OCI-LY7 (cell line): ENCODE measurements around the gene CDK2AP2. TPM values are rescaled to one million over a fixed set of nuclear protein-coding genes. Genes with fewer than 3 reads are reported as not detected.

Experiments used
- microRNA-seq: library from miRNA; unstranded; fragments of <30 nt; microRNA quantifications from one replicate; pipeline ENCODE4 v1.2.0, GENCODE V29; 2022; ENCODE audit warnings: borderline replicate concordance
- small RNA-seq: library from RNA; depleted of rRNA; stranded (forward); fragments of <200 nt; gene quantifications from one replicate; pipeline ENCODE3, GENCODE V24; 2014
- total RNA-seq, 2 experiments: library from RNA; depleted of rRNA in 1 of 2; stranded (reverse); fragments of >200 nt in 1 of 2; shearing (Covaris generic) in 1 of 2; gene quantifications; 2 replicates each; pipeline ENCODE4 v1.2.3, GENCODE V29; 2014 to 2022

CDK2AP2 gene
- total RNA-seq, 2 experiments from 2014 or later = 71.5 to 90.2 TPM

Small RNAs within 50 kb of the gene (microRNA-seq; reads per million reads assigned to microRNA genes)
- gene MIR6752 = not detected

Small RNAs within 50 kb of the gene (small RNA-seq; reads per million reads assigned to genes)
- not detected for gene MIR6752

Other genes with a start within 250 kb of the CDK2AP2 start
- gene GRK2, start 241.7 kb downstream of the CDK2AP2 start, total RNA-seq (2014; rRNA removed; shearing (Covaris generic)) = 379 and 397 TPM in 2 replicates
- 280 and 373 TPM in 2 replicates for gene GRK2, start 241.7 kb downstream of the CDK2AP2 start, total RNA-seq (2022)
- gene ANKRD13D, start 218.9 kb downstream of the CDK2AP2 start, total RNA-seq (2014; rRNA removed; shearing (Covaris generic)) = 101 and 136 TPM in 2 replicates
- gene ANKRD13D, start 218.9 kb downstream of the CDK2AP2 start, total RNA-seq (2022) = 119 and 136 TPM in 2 replicates
- gene SSH3, start 204.6 kb downstream of the CDK2AP2 start, total RNA-seq (2014; rRNA removed; shearing (Covaris generic)) = 8.4 and 9.2 TPM in 2 replicates
- gene SSH3, start 204.6 kb downstream of the CDK2AP2 start, total RNA-seq (2022) = 18.5 and 22.0 TPM in 2 replicates
- 146 and 153 TPM in 2 replicates for gene POLD4, start 154.6 kb downstream of the CDK2AP2 start, total RNA-seq (2014; rRNA removed; shearing (Covaris generic))
- gene POLD4, start 154.6 kb downstream of the CDK2AP2 start, total RNA-seq (2022) = 160 and 171 TPM in 2 replicates
- gene CLCF1, start 134.6 kb downstream of the CDK2AP2 start, total RNA-seq (2014; rRNA removed; shearing (Covaris generic)) = 0.35 and 0.67 TPM in 2 replicates
- gene CLCF1, start 134.6 kb downstream of the CDK2AP2 start, total RNA-seq (2022) = 0.34 TPM in 1 of 2 replicates, not detected in the other
- gene RAD9A, start 116.2 kb downstream of the CDK2AP2 start, total RNA-seq (2014; rRNA removed; shearing (Covaris generic)) = 30.1 and 51.0 TPM in 2 replicates
- 62.2 and 71.1 TPM in 2 replicates for gene RAD9A, start 116.2 kb downstream of the CDK2AP2 start, total RNA-seq (2022)
- gene PPP1CA, start 106.3 kb downstream of the CDK2AP2 start, total RNA-seq (2014; rRNA removed; shearing (Covaris generic)) = 248 and 311 TPM in 2 replicates
- 210 and 219 TPM in 2 replicates for gene PPP1CA, start 106.3 kb downstream of the CDK2AP2 start, total RNA-seq (2022)
- 105 and 124 TPM in 2 replicates for gene TBC1D10C, start 104.1 kb downstream of the CDK2AP2 start, total RNA-seq (2014; rRNA removed; shearing (Covaris generic))
- 108 and 117 TPM in 2 replicates for gene TBC1D10C, start 104.1 kb downstream of the CDK2AP2 start, total RNA-seq (2022)
- gene CARNS1, start 92.5 kb downstream of the CDK2AP2 start, total RNA-seq (2014; rRNA removed; shearing (Covaris generic)) = 0.06 and 0.15 TPM in 2 replicates
- 0.21 and 0.41 TPM in 2 replicates for gene CARNS1, start 92.5 kb downstream of the CDK2AP2 start, total RNA-seq (2022)
- gene RPS6KB2, start 79.7 kb downstream of the CDK2AP2 start, total RNA-seq (2014; rRNA removed; shearing (Covaris generic)) = 51.1 and 69.4 TPM in 2 replicates
- 48.3 and 54.9 TPM in 2 replicates for gene RPS6KB2, start 79.7 kb downstream of the CDK2AP2 start, total RNA-seq (2022)
- 175 and 212 TPM in 2 replicates for gene PTPRCAP, start 70.5 kb downstream of the CDK2AP2 start, total RNA-seq (2014; rRNA removed; shearing (Covaris generic))
- 101 and 129 TPM in 2 replicates for gene PTPRCAP, start 70.5 kb downstream of the CDK2AP2 start, total RNA-seq (2022)
- 48.0 and 55.3 TPM in 2 replicates for gene CORO1B, start 64.7 kb downstream of the CDK2AP2 start, total RNA-seq (2014; rRNA removed; shearing (Covaris generic))
- 85.3 and 87.4 TPM in 2 replicates for gene CORO1B, start 64.7 kb downstream of the CDK2AP2 start, total RNA-seq (2022)
- not detected in 2 replicates for gene GPR152, start 55.4 kb downstream of the CDK2AP2 start, total RNA-seq (2014; rRNA removed; shearing (Covaris generic))
- gene GPR152, start 55.4 kb downstream of the CDK2AP2 start, total RNA-seq (2022) = not detected in 2 replicates
- gene CABP4, start 52.8 kb downstream of the CDK2AP2 start, total RNA-seq (2014; rRNA removed; shearing (Covaris generic)) = 3.0 and 3.1 TPM in 2 replicates
- 11.5 and 11.8 TPM in 2 replicates for gene CABP4, start 52.8 kb downstream of the CDK2AP2 start, total RNA-seq (2022)
- gene TMEM134, start 38.9 kb downstream of the CDK2AP2 start, total RNA-seq (2014; rRNA removed; shearing (Covaris generic)) = 26.8 and 38.8 TPM in 2 replicates
- 76.9 and 86.9 TPM in 2 replicates for gene TMEM134, start 38.9 kb downstream of the CDK2AP2 start, total RNA-seq (2022)
- 123 and 125 TPM in 2 replicates for gene AIP, start 25.1 kb downstream of the CDK2AP2 start, total RNA-seq (2014; rRNA removed; shearing (Covaris generic))
- gene AIP, start 25.1 kb downstream of the CDK2AP2 start, total RNA-seq (2022) = 112 and 116 TPM in 2 replicates
- gene PITPNM1, start 2.8 kb downstream of the CDK2AP2 start, total RNA-seq (2014; rRNA removed; shearing (Covaris generic)) = 37.2 and 43.5 TPM in 2 replicates
- 45.6 and 51.3 TPM in 2 replicates for gene PITPNM1, start 2.8 kb downstream of the CDK2AP2 start, total RNA-seq (2022)
- not detected in 2 replicates for gene CABP2, start 15.3 kb upstream of the CDK2AP2 start, total RNA-seq (2014; rRNA removed; shearing (Covaris generic))
- not detected in 2 replicates for gene CABP2, start 15.3 kb upstream of the CDK2AP2 start, total RNA-seq (2022)
- gene GSTP1, start 75.7 kb upstream of the CDK2AP2 start, total RNA-seq (2014; rRNA removed; shearing (Covaris generic)) = 1,251 and 1,604 TPM in 2 replicates
- 1,017 and 1,139 TPM in 2 replicates for gene GSTP1, start 75.7 kb upstream of the CDK2AP2 start, total RNA-seq (2022)
- 257 and 283 TPM in 2 replicates for gene NDUFV1, start 98.8 kb upstream of the CDK2AP2 start, total RNA-seq (2014; rRNA removed; shearing (Covaris generic))
- 294 and 335 TPM in 2 replicates for gene NDUFV1, start 98.8 kb upstream of the CDK2AP2 start, total RNA-seq (2022)
- gene NUDT8, start 121.8 kb upstream of the CDK2AP2 start, total RNA-seq (2014; rRNA removed; shearing (Covaris generic)) = 14.4 and 20.4 TPM in 2 replicates
- gene NUDT8, start 121.8 kb upstream of the CDK2AP2 start, total RNA-seq (2022) = 31.7 and 35.4 TPM in 2 replicates
- 2.4 and 4.3 TPM in 2 replicates for gene TBX10, start 131.6 kb upstream of the CDK2AP2 start, total RNA-seq (2014; rRNA removed; shearing (Covaris generic))
- 5.3 and 5.7 TPM in 2 replicates for gene TBX10, start 131.6 kb upstream of the CDK2AP2 start, total RNA-seq (2022)
- gene ACY3, start 142.6 kb upstream of the CDK2AP2 start, total RNA-seq (2014; rRNA removed; shearing (Covaris generic)) = 17.1 and 25.6 TPM in 2 replicates
- 45.1 and 54.4 TPM in 2 replicates for gene ACY3, start 142.6 kb upstream of the CDK2AP2 start, total RNA-seq (2022)
- gene ALDH3B2, start 166.5 kb upstream of the CDK2AP2 start, total RNA-seq (2014; rRNA removed; shearing (Covaris generic)) = 1.5 and 2.9 TPM in 2 replicates
- gene ALDH3B2, start 166.5 kb upstream of the CDK2AP2 start, total RNA-seq (2022) = 8.0 and 8.3 TPM in 2 replicates